DND-41 (cell line): ENCODE measurements around the gene CYB561A3.

Source experiments
- ATAC-seq: fragments of 200-7000 bp; cut with Tn5 transposase; 3 replicates; pipeline ENCODE4 v1.9.1; 2021; ENCODE audit warnings: low read depth; ENCODE audit not compliant: insufficient read depth
- DNase-seq: peaks from one replicate; pipeline ENCODE4 v3.0.0-alpha.2; 2020
- H2AFZ ChIP-seq: 2 replicates; pipeline ENCODE4 v1.6.0; 2012; ENCODE audit warnings: low read depth, low read length
- H3K27ac ChIP-seq: 2 replicates; pipeline ENCODE4 v1.5.1; 2012; ENCODE audit warnings: low read length, inconsistent platforms
- H3K27me3 ChIP-seq: fragments of 200-600 bp; sonication (generic); 2 replicates; pipeline ENCODE4 v1.6.0; 2012; ENCODE audit warnings: low read length, mild to moderate bottlenecking, inconsistent platforms; ENCODE audit not compliant: insufficient read depth, poor library complexity
- H3K36me3 ChIP-seq: 2 replicates; pipeline ENCODE4 v1.5.1; 2012; ENCODE audit warnings: low read length, inconsistent platforms; ENCODE audit not compliant: insufficient read depth
- H3K4me1 ChIP-seq: 2 replicates; pipeline ENCODE4 v1.5.1; 2012; ENCODE audit warnings: mild to moderate bottlenecking, low read length; ENCODE audit not compliant: insufficient read depth
- H3K4me2 ChIP-seq: 2 replicates; pipeline ENCODE4 v1.6.0; 2012; ENCODE audit warnings: mild to moderate bottlenecking, moderate library complexity, low read length, inconsistent platforms; ENCODE audit not compliant: insufficient read depth
- H3K4me3 ChIP-seq, 2 experiments: fragments of 200-600 bp in 1 of 2; shearing (Covaris generic) in 1 of 2; 2 replicates each; pipeline ENCODE4 v1.5.1; 2012 to 2016; ENCODE audit warnings: inconsistent platforms in 2 of 2, low read length in 2 of 2, mild to moderate bottlenecking in 2 of 2, low read depth in 1 of 2, moderate library complexity in 1 of 2
- H3K79me2 ChIP-seq: 2 replicates; pipeline ENCODE4 v1.6.0; 2012; ENCODE audit warnings: low read length, inconsistent platforms; ENCODE audit not compliant: insufficient read depth
- H3K9ac ChIP-seq: 2 replicates; pipeline ENCODE4 v1.6.0; 2012; ENCODE audit warnings: low read depth, mild to moderate bottlenecking, inconsistent platforms, low read length, moderate library complexity
- H3K9me3 ChIP-seq: 2 replicates; pipeline ENCODE4 v1.5.1; 2012; ENCODE audit warnings: low read length, moderate library complexity, mild to moderate bottlenecking, inconsistent platforms; ENCODE audit not compliant: insufficient read depth, severe bottlenecking
- H4K20me1 ChIP-seq: 2 replicates; pipeline ENCODE4 v1.6.0; 2012; ENCODE audit warnings: low read length; ENCODE audit not compliant: insufficient read depth
- EZH2 ChIP-seq: IDR thresholded peaks from 3 replicates; pipeline ENCODE4 v1.6.1; 2012; ENCODE audit warnings: borderline replicate concordance, low read depth, mild to moderate bottlenecking, moderate library complexity, low read length, inconsistent platforms; ENCODE audit not compliant: severe bottlenecking
- TF ChIP-seq, protein P1 (sequence below): IDR thresholded peaks from 2 replicates; pipeline ENCODE4 v1.5.1; 2012; ENCODE audit warnings: borderline replicate concordance, low read length, moderate library complexity, mild to moderate bottlenecking; ENCODE audit not compliant: poor library complexity, severe bottlenecking; ENCODE audit errors: extremely low read depth

CYB561A3 gene

GRCh38 chr11:61404641-61405040 is 43.0 kb upstream of the CYB561A3 start:
- no peaks in the 10 kb centered on the region for H3K27me3 ChIP-seq
- no peak overlapping the region for H3K4me2 ChIP-seq
- H3K4me1 ChIP-seq = no peaks in the 10 kb centered on the region
- no peak for ATAC-seq
- H3K36me3 ChIP-seq = peaks cover 69% of the 10 kb centered on the region
- H3K9me3 ChIP-seq = no peaks in the 10 kb centered on the region
- no peak for DNase-seq
- peaks cover 34% of the 10 kb centered on the region for H4K20me1 ChIP-seq
- no peaks in the 10 kb centered on the region for H3K79me2 ChIP-seq
- H3K9ac ChIP-seq = no peak overlapping the region
- no peak overlapping the region for H2AFZ ChIP-seq
- H3K4me3 ChIP-seq = no peak overlapping the region
- no peak overlapping the region for H3K27ac ChIP-seq
- TF ChIP-seq, protein P1, sequence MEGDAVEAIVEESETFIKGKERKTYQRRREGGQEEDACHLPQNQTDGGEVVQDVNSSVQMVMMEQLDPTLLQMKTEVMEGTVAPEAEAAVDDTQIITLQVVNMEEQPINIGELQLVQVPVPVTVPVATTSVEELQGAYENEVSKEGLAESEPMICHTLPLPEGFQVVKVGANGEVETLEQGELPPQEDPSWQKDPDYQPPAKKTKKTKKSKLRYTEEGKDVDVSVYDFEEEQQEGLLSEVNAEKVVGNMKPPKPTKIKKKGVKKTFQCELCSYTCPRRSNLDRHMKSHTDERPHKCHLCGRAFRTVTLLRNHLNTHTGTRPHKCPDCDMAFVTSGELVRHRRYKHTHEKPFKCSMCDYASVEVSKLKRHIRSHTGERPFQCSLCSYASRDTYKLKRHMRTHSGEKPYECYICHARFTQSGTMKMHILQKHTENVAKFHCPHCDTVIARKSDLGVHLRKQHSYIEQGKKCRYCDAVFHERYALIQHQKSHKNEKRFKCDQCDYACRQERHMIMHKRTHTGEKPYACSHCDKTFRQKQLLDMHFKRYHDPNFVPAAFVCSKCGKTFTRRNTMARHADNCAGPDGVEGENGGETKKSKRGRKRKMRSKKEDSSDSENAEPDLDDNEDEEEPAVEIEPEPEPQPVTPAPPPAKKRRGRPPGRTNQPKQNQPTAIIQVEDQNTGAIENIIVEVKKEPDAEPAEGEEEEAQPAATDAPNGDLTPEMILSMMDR = no peak
- TF ChIP-seq EZH2 = no peak

DNA sequence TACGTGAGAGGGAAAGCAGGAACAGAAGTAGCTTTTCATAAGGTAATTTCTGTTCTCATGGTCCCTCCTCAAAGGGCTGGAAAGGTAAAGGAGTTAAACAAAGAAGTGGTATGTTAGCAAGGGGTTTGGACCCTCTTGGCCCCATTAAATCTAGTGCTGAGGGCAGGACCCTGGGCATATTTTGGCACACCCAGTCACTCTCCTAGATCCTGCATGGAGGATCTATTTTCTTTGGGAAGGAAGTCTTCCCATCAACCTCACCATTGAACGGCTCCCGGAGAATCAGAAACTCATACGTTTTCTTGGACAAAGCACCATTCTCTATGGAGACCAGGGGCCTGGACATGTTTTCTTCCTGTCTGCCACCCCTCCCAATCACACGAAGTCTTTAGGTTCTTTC is 42.4 kb upstream of the CYB561A3 start:
- Histone ChIP-seq H3K36me3 (peaks cover 65% of the 10 kb centered on the region), H3K4me1 (no peaks in the 10 kb centered on the region)

DNA sequence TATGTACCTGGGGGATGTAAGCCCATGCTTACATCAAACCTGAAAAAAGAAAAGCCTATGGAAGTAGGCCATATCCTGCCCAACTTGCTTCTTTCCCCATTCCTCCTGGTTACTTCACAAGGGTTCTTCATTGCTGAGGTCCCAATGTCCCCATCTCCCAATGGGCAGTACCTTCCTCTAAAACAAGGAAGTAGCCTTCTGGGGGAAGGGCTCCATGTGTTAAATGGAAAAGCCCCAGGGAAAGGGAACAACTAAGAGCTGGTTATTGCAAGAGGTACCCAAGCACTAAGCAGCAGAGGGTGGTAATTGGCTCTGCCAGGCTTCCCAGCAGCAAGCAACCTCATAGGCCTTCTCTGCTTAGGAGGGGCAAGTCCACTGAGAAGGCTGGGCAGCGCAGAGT is 42.0 kb upstream of the CYB561A3 start:
- Histone ChIP-seq H3K9me3 (no peaks in the 10 kb centered on the region), H3K79me2 (no peaks in the 10 kb centered on the region), H2AFZ (no peak overlapping the region), H3K27ac (no peak overlapping the region), H3K4me2 (no peak overlapping the region), H3K4me1 (no peaks in the 10 kb centered on the region), H3K27me3 (no peaks in the 10 kb centered on the region), H3K9ac (no peak overlapping the region), H3K36me3 (peaks cover 61% of the 10 kb centered on the region), H3K4me3 (no peak overlapping the region), H4K20me1 (peaks cover 34% of the 10 kb centered on the region)
- DNase-seq = no peak
- no peak for ATAC-seq
- TF ChIP-seq EZH2 = no peak
- TF ChIP-seq, protein P1 = no peak

More for the DNA sequence above, 42.4 kb upstream of the CYB561A3 start:
- Histone ChIP-seq H3K4me3 (no peak overlapping the region), H3K27ac (no peak overlapping the region), H4K20me1 (peaks cover 34% of the 10 kb centered on the region), H3K79me2 (no peaks in the 10 kb centered on the region), H2AFZ (no peak overlapping the region), H3K9ac (no peak overlapping the region), H3K4me2 (no peak overlapping the region), H3K9me3 (no peaks in the 10 kb centered on the region), H3K27me3 (no peaks in the 10 kb centered on the region)
- no peak for ATAC-seq
- TF ChIP-seq EZH2 = no peak
- TF ChIP-seq, protein P1 = no peak
- DNase-seq = no peak

GRCh38 chr11:61401573-61401972 is 39.9 kb upstream of the CYB561A3 start:
- H2AFZ ChIP-seq = no peak overlapping the region
- H3K4me1 ChIP-seq = no peaks in the 10 kb centered on the region
- H3K27me3 ChIP-seq = no peaks in the 10 kb centered on the region
- H4K20me1 ChIP-seq = peaks cover 21% of the 10 kb centered on the region
- TF ChIP-seq, protein P1 = no peak
- no peak for TF ChIP-seq EZH2
- 0 out of 3 replicates have a peak, but pooled peaks have one; percentile 22 for ATAC-seq
- no peak for DNase-seq
- H3K79me2 ChIP-seq = no peaks in the 10 kb centered on the region
- no peak overlapping the region for H3K4me3 ChIP-seq
- H3K36me3 ChIP-seq = peaks cover 42% of the 10 kb centered on the region
- H3K9ac ChIP-seq = no peak overlapping the region
- H3K9me3 ChIP-seq = no peaks in the 10 kb centered on the region
- H3K4me2 ChIP-seq = no peak overlapping the region
- no peak overlapping the region for H3K27ac ChIP-seq
